OCI-LY1 (cell line): ENCODE results near the gene RFX2.

Experiments used
- H2AFZ ChIP-seq: fragments of 200-600 bp; sonication (generic), shearing (Covaris generic); 2 replicates; pipeline ENCODE4 v1.6.0; 2014; ENCODE audit warnings: antibody characterized with exemption, mild to moderate bottlenecking, low read length
- H3F3A ChIP-seq: fragments of 200-600 bp; sonication (generic), shearing (Covaris generic); 2 replicates; pipeline ENCODE4 v1.6.0; 2014; ENCODE audit warnings: mild to moderate bottlenecking, antibody characterized with exemption, low read length, moderate library complexity; ENCODE audit not compliant: insufficient read depth
- H3K27ac ChIP-seq: fragments of 200-600 bp; sonication (generic); 2 replicates; pipeline ENCODE4 v1.5.1; 2014; ENCODE audit warnings: low read length, mixed run types, mild to moderate bottlenecking, low read depth; ENCODE audit not compliant: poor library complexity, severe bottlenecking
- H3K27me3 ChIP-seq: fragments of 200-600 bp; sonication (generic); 2 replicates; pipeline ENCODE4 v1.6.0; 2014; ENCODE audit warnings: antibody characterized with exemption, mild to moderate bottlenecking, low read length, moderate library complexity; ENCODE audit not compliant: insufficient read depth
- H3K36me3 ChIP-seq: fragments of 200-600 bp; sonication (generic); 2 replicates; pipeline ENCODE4 v1.6.1; 2014; ENCODE audit warnings: mild to moderate bottlenecking, antibody characterized with exemption, low read length, moderate library complexity, mixed read lengths; ENCODE audit not compliant: insufficient read depth
- H3K4me1 ChIP-seq: fragments of 200-600 bp; sonication (generic); 2 replicates; pipeline ENCODE4 v1.5.1; 2014; ENCODE audit warnings: mild to moderate bottlenecking, low read length, moderate library complexity; ENCODE audit not compliant: insufficient read depth, severe bottlenecking
- H3K4me2 ChIP-seq: fragments of 200-600 bp; sonication (generic), shearing (Covaris generic); 2 replicates; pipeline ENCODE4 v1.6.1; 2014; ENCODE audit warnings: low read length
- H3K4me3 ChIP-seq: fragments of 200-600 bp; sonication (generic); 2 replicates; pipeline ENCODE4 v1.5.1; 2014; ENCODE audit warnings: low read length, low read depth, mild to moderate bottlenecking, mixed read lengths; ENCODE audit not compliant: poor library complexity, severe bottlenecking
- H3K79me2 ChIP-seq: fragments of 200-600 bp; shearing (Covaris generic); 2 replicates; pipeline ENCODE4 v1.6.1; 2016; ENCODE audit warnings: mixed run types, low read length, mixed read lengths; ENCODE audit not compliant: insufficient read depth
- H3K9ac ChIP-seq: fragments of 200-600 bp; sonication (generic), shearing (Covaris generic); 2 replicates; pipeline ENCODE4 v1.6.1; 2014; ENCODE audit warnings: mild to moderate bottlenecking, low read length, mixed read lengths
- H3K9me2 ChIP-seq: fragments of 200-600 bp; sonication (generic), shearing (Covaris generic); 2 replicates; pipeline ENCODE4 v1.6.1; 2014; ENCODE audit warnings: low read depth, mild to moderate bottlenecking, low read length, mixed read lengths
- H3K9me3 ChIP-seq: fragments of 200-600 bp; shearing (Covaris generic); 2 replicates; pipeline ENCODE4 v1.6.1; 2014; ENCODE audit warnings: low read length, mixed read lengths
- H4K20me1 ChIP-seq: fragments of 200-600 bp; sonication (generic), shearing (Covaris generic); 2 replicates; pipeline ENCODE4 v1.6.0; 2016; ENCODE audit warnings: mild to moderate bottlenecking, low read length; ENCODE audit not compliant: insufficient read depth
- EZH2 ChIP-seq: fragments of 200-600 bp; sonication (generic), shearing (Covaris generic); IDR thresholded peaks from 2 replicates; pipeline ENCODE4 v1.8.0; 2017; ENCODE audit warnings: borderline replicate concordance, mixed run types, mild to moderate bottlenecking, antibody characterized with exemption, low read length, moderate library complexity, mixed read lengths
- TF ChIP-seq, protein P1 (sequence below): fragments of 200-600 bp; sonication (generic), shearing (Covaris generic); IDR thresholded peaks from 2 replicates; pipeline ENCODE4 v1.5.1; 2017; ENCODE audit warnings: mild to moderate bottlenecking, antibody characterized with exemption, low read length, moderate library complexity, mixed read lengths

Gene RFX2

DNA sequence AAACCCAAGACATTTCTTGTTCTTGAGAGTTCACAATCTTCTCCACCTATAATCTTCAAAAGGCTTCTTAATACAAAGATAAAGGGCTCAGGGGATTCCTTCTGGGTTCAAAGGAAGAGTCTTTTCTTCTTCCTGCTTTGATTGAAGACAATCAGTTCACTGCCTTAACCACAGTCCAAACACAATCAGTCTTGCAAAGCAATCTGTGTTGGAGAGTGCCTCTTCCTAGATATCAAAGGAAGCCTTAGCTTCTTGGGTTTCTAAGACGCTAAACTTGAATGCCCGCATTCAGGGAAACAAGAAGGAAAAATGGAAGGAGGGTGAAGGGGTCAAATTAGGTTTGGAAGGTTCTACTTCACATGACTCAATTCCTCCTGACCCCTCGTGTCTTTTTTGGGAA, 159.6 kb downstream of the RFX2 start:
- Histone ChIP-seq H3K9me2 (no peaks in the 10 kb centered on the region), H3K79me2 (peaks cover 32% of the 10 kb centered on the region), H3K9me3 (no peaks in the 10 kb centered on the region), H2AFZ (no peak overlapping the region), H3K27me3 (no peaks in the 10 kb centered on the region), H3F3A (no peaks in the 10 kb centered on the region), H3K4me1 (peaks cover 75% of the 10 kb centered on the region), H3K36me3 (peaks cover 17% of the 10 kb centered on the region; the same call in 1 of the 2 replicates), H4K20me1 (no peaks in the 10 kb centered on the region), H3K27ac (peak overlapping the region; percentile 98), H3K9ac (no peak overlapping the region; the same call in 1 of the 2 replicates), H3K4me2 (peak overlapping the region; percentile 50; the same call in 1 of the 2 replicates), H3K4me3 (no peak overlapping the region)
- TF ChIP-seq, protein P1, sequence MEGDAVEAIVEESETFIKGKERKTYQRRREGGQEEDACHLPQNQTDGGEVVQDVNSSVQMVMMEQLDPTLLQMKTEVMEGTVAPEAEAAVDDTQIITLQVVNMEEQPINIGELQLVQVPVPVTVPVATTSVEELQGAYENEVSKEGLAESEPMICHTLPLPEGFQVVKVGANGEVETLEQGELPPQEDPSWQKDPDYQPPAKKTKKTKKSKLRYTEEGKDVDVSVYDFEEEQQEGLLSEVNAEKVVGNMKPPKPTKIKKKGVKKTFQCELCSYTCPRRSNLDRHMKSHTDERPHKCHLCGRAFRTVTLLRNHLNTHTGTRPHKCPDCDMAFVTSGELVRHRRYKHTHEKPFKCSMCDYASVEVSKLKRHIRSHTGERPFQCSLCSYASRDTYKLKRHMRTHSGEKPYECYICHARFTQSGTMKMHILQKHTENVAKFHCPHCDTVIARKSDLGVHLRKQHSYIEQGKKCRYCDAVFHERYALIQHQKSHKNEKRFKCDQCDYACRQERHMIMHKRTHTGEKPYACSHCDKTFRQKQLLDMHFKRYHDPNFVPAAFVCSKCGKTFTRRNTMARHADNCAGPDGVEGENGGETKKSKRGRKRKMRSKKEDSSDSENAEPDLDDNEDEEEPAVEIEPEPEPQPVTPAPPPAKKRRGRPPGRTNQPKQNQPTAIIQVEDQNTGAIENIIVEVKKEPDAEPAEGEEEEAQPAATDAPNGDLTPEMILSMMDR, result no peak
- no peak for TF ChIP-seq EZH2

DNA sequence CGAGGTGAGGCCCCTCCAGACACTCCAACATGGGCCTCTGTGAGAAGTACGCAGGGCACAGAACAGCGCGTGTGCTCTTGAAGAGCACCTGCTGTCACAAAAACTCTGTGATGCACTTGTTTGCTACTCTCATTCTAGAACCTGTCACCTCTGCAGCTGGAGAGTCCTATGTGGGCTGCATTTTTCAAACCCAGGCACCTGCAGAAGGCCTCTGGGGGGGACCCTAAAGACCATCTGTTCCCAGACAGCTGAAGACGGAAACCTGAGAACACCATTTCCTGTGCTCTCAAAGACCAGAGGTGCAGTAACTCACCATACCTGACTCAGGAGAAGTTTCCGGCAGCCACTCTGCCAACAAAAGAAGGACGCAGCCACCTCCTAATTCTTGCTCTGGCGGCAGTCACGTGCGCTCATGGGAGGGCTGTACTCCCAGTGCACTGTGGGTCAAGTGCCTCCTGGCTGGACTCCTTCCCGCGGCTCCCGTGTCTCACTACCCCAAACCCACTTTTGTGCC, 160.5 kb downstream of the RFX2 start:
- Histone ChIP-seq H3K36me3 (peaks cover 24% of the 10 kb centered on the region; the same call in 1 of the 2 replicates), H3K9ac (peak overlapping the region; percentile 59; the same call in 1 of the 2 replicates), H2AFZ (no peak overlapping the region), H3K9me3 (no peaks in the 10 kb centered on the region), H3K27me3 (no peaks in the 10 kb centered on the region), H3K4me2 (peak overlapping the region; percentile 50), H3K79me2 (peaks cover 28% of the 10 kb centered on the region), H3K27ac (peak overlapping the region; percentile 98), H3F3A (no peaks in the 10 kb centered on the region), H3K9me2 (no peaks in the 10 kb centered on the region), H3K4me1 (peaks cover 66% of the 10 kb centered on the region), H4K20me1 (no peaks in the 10 kb centered on the region), H3K4me3 (peak overlapping the region; percentile 23)
- TF ChIP-seq EZH2, result no peak
- TF ChIP-seq, protein P1, result no peak

DNA sequence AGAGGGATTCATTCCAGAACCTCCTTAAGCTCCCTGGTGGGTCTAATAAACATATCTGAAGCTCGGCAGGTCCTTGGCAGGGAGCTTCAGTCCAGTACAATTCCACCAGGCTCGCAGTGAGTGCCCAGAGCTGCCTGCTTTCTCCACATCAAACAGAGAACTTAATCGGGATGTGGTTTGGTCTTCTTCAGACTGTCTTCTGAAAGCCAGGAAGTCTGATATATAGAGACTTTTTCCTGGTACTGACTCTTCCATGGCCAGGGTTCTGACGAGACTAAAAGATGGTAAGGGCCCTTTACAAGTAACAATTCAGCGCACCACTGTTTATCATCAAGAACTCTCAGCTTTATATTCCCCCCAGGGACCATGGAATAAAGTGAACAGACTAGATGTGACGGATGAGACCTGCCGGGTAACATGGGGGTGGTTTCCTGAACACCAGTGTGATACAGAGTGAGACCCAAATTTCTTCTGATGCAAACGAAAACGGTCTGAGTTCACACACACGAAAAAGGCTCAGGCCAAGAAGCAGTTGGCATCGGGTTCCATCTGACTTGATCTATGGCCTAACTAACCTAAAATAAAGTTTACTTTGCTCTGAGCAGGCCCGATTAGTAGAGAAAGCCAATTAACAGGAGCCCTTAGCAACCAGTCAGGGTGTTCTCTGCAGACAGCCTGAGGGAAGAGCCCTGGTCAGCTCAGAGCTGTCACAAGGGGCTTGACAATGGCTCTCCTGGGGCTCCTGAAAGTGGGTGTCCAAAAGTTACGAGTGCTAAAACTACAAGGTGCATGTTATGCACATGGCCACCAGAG, 161.3 kb downstream of the RFX2 start:
- no peaks in the 10 kb centered on the region for H4K20me1 ChIP-seq
- peaks cover 19% of the 10 kb centered on the region for H3K79me2 ChIP-seq
- peak overlapping the region; percentile 59; the same call in 1 of the 2 replicates for H3K9ac ChIP-seq
- H3K4me3 ChIP-seq, result peak overlapping the region; percentile 23
- H2AFZ ChIP-seq, result no peak overlapping the region
- no peaks in the 10 kb centered on the region for H3K27me3 ChIP-seq
- no peaks in the 10 kb centered on the region for H3K9me3 ChIP-seq
- H3K9me2 ChIP-seq, result no peaks in the 10 kb centered on the region
- peaks cover 24% of the 10 kb centered on the region; the same call in 1 of the 2 replicates for H3K36me3 ChIP-seq
- H3K4me1 ChIP-seq, result peaks cover 57% of the 10 kb centered on the region
- H3F3A ChIP-seq, result no peaks in the 10 kb centered on the region
- peak overlapping the region; percentile 50; the same call in 1 of the 2 replicates for H3K4me2 ChIP-seq
- TF ChIP-seq, protein P1, result no peak
- no peak for TF ChIP-seq EZH2
- H3K27ac ChIP-seq, result peak overlapping the region; percentile 98
